ENCODE data around the gene OR1K1. TPM values are rescaled to one million over a fixed set of nuclear protein-coding genes. Genes with fewer than 3 reads are reported as not detected.

Gene OR1K1
- total RNA-seq, 1 donor from 2014 or later = not detected

- no peak for TF ChIP-seq CTCF (IDR thresholded peaks at IDR 0.05; ENCODE audit: unreplicated experiment)
- Mint-ChIP-seq H3K4me1 (ENCODE audit: unreplicated experiment) (peaks cover 46% of the 10 kb centered on the region), H3K36me3 (ENCODE audit: low read depth, unreplicated experiment) (peaks cover 17% of the 10 kb centered on the region), H3K27me3 (ENCODE audit: unreplicated experiment) (peaks cover 6% of the 10 kb centered on the region), H3K4me3 (ENCODE audit: unreplicated experiment) (no peak overlapping the region), H3K27ac (ENCODE audit: unreplicated experiment) (peak overlapping the region; percentile 92), H3K9me3 (ENCODE audit: unreplicated experiment) (no peaks in the 10 kb centered on the region)
- DNase-seq (ENCODE audit: low spot score) = no peak
These were observed 19.4 kb downstream of the OR1K1 start for GRCh38 chr9:122819326-122819725.

- TF ChIP-seq CTCF (IDR thresholded peaks at IDR 0.05; ENCODE audit: unreplicated experiment) = no peak
- no peaks in the 10 kb centered on the region for H3K9me3 Mint-ChIP-seq (ENCODE audit: unreplicated experiment)
- H3K27me3 Mint-ChIP-seq (ENCODE audit: unreplicated experiment) = peaks cover 2% of the 10 kb centered on the region
- peaks cover 39% of the 10 kb centered on the region for H3K4me1 Mint-ChIP-seq (ENCODE audit: unreplicated experiment)
- H3K4me3 Mint-ChIP-seq (ENCODE audit: unreplicated experiment) = peak overlapping the region; percentile 51
- peak; percentile 22 for DNase-seq (ENCODE audit: low spot score)
- H3K27ac Mint-ChIP-seq (ENCODE audit: unreplicated experiment) = peak overlapping the region; percentile 92
- H3K36me3 Mint-ChIP-seq (ENCODE audit: low read depth, unreplicated experiment) = peaks cover 17% of the 10 kb centered on the region
These were observed 20.0 kb downstream of the OR1K1 start for GRCh38 chr9:122819791-122820489.

- Mint-ChIP-seq H3K9me3 (ENCODE audit: unreplicated experiment) (no peaks in the 10 kb centered on the region), H3K4me1 (ENCODE audit: unreplicated experiment) (peaks cover 36% of the 10 kb centered on the region), H3K36me3 (ENCODE audit: low read depth, unreplicated experiment) (peaks cover 17% of the 10 kb centered on the region), H3K4me3 (ENCODE audit: unreplicated experiment) (peak overlapping the region; percentile 51), H3K27me3 (ENCODE audit: unreplicated experiment) (peaks cover 2% of the 10 kb centered on the region), H3K27ac (ENCODE audit: unreplicated experiment) (peak overlapping the region; percentile 92)
- DNase-seq (ENCODE audit: low spot score) = no peak
- no peak for TF ChIP-seq CTCF (IDR thresholded peaks at IDR 0.05; ENCODE audit: unreplicated experiment)
These were observed 20.5 kb downstream of the OR1K1 start for GRCh38 chr9:122820490-122820845.

GRCh38 chr9:122821278-122821943 is 21.5 kb downstream of the OR1K1 start:
- H3K27me3 Mint-ChIP-seq (ENCODE audit: unreplicated experiment) = peaks cover 2% of the 10 kb centered on the region
- no peak overlapping the region for H3K4me3 Mint-ChIP-seq (ENCODE audit: unreplicated experiment)
- no peak for TF ChIP-seq CTCF (IDR thresholded peaks at IDR 0.05; ENCODE audit: unreplicated experiment)
- peak overlapping the region; percentile 55 for H3K27ac Mint-ChIP-seq (ENCODE audit: unreplicated experiment)
- DNase-seq (ENCODE audit: low spot score) = no peak
- H3K9me3 Mint-ChIP-seq (ENCODE audit: unreplicated experiment) = no peaks in the 10 kb centered on the region
- H3K36me3 Mint-ChIP-seq (ENCODE audit: low read depth, unreplicated experiment) = peaks cover 22% of the 10 kb centered on the region
- H3K4me1 Mint-ChIP-seq (ENCODE audit: unreplicated experiment) = peaks cover 31% of the 10 kb centered on the region

GRCh38 chr9:122822056-122822455 is 22.1 kb downstream of the OR1K1 start:
- Mint-ChIP-seq H3K4me3 (ENCODE audit: unreplicated experiment) (no peak overlapping the region), H3K36me3 (ENCODE audit: low read depth, unreplicated experiment) (peaks cover 22% of the 10 kb centered on the region)
- no peak for TF ChIP-seq CTCF (IDR thresholded peaks at IDR 0.05; ENCODE audit: unreplicated experiment)

More at GRCh38 chr9:122822056-122822455, 22.1 kb downstream of the OR1K1 start:
- H3K27ac Mint-ChIP-seq (ENCODE audit: unreplicated experiment) = peak overlapping the region; percentile 55
- DNase-seq (ENCODE audit: low spot score) = no peak
- H3K4me1 Mint-ChIP-seq (ENCODE audit: unreplicated experiment) = peaks cover 31% of the 10 kb centered on the region
- H3K9me3 Mint-ChIP-seq (ENCODE audit: unreplicated experiment) = no peaks in the 10 kb centered on the region
- peaks cover 1% of the 10 kb centered on the region for H3K27me3 Mint-ChIP-seq (ENCODE audit: unreplicated experiment)

All from endothelial cell (in vitro differentiated cells).